ENCODE measurements around the gene KCNG2.

GRCh38 chr18:79790996-79791972 is 6.5 kb upstream of the KCNG2 start:
- TF ChIP-seq CTCF (IDR thresholded peaks at IDR 0.05): no peak
- no peak for TF ChIP-seq POLR2A (IDR thresholded peaks at IDR 0.05)

All from gastroesophageal sphincter (tissue), 3 donors.